Stimulated activated naive CD4-positive, alpha-beta T cell (primary cell): Measurements from ENCODE around the gene VSNL1.

ENCODE experiments used
- DNase-seq, 6 experiments: peaks; one replicate each; lab custom pipeline; 2025; lab: John Stamatoyannopoulos, UW

VSNL1 gene

DNA sequence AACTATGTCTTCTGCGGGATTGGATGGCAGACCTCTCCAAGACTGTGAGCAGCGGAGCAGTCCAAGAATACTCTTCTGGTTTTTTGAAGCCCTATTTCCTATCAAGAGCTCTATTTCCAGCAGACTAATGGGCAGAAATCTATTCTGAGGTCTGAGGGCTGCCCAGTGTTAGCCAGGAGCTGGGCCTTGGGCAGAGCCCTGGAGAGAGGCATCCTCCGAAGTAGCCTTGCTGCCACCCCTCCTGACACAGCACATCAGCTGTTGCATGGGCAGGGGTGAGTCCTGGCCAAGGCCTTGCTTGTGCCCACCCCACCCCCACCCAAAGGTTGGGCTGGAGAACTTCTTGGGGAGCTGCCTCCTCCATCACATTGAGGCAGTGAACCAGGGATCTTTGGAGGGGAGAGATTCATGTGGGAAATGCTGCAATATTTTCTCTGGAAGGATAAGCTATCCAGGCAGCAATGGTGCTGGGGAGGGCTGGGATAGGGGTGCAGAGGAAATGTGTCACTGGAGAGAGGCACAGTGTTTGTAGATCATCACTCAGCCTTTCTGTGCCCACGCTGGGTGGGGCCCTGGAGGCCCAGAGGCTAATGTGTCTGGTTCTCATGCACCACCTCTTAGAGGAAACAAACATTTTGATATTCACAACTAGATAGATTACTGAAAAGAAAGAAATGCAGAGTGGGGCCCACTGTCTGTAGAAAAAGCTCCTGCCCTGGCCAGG lies 104.7 kb downstream of the VSNL1 start:
- no peak for DNase-seq

DNA sequence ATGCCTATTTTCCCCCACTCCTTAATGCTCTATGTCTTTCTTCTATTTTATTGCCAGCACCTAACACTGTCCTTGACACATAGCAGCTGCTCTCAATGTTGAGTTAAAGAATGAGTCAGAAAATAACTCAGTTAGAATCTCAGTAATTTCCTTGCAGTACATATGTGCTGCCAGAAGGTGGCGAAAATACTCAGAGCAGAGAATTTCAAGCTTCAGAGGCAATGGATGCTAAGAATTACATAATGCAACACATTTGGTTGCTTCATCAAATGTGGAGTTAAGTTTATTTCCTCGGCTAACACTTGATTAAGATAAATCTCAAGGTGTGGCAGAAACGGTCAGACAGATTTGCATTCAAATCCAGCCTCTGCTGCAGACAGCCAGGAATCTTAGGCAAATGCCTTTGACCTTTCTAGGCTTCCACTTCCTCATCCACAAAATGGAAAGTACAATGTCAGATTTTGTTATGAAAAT lies 105.6 kb downstream of the VSNL1 start:
- DNase-seq = peak in 2 of 6 experiments; percentile 29 to 49

DNA sequence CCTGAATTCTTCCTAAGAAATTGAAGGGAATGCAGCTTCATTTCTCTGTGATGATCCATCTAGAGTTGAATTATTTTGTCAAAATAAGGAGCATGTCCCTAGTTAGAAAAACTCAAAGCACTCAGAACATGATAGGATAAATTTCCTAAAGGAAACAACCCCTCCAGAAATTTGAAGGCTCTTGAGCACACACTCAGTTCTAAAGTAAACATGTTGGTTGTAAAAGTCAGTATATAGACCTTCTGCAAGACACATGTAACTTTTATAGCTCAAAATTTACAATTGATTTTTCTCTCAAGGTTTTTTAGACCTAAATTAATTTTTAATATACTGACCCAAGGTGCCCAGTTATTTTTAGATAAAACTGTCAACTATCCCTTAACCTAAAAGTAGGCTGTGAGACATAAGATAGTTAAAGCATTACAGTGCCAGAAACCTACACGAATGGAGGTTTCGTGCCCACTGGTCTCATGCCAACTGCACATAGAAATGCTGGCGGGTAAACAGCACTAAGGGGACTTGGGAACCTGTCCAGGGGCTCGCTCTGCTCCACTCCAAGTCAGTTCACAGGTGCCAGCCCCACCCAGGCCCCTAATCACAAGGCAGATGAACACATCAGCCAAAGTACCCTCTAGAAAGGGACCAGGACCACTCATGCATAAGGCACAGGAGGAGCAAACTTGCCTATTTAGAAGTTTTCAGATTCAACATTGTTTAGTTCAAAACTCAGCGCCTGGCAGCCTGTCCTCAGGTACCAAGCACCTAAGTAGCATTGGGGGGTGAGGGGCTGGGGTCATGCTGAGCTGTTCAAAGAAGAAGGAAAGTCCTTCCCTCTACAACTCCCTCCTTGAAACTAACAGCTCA lies 106.6 kb downstream of the VSNL1 start:
- no peak for DNase-seq

DNA sequence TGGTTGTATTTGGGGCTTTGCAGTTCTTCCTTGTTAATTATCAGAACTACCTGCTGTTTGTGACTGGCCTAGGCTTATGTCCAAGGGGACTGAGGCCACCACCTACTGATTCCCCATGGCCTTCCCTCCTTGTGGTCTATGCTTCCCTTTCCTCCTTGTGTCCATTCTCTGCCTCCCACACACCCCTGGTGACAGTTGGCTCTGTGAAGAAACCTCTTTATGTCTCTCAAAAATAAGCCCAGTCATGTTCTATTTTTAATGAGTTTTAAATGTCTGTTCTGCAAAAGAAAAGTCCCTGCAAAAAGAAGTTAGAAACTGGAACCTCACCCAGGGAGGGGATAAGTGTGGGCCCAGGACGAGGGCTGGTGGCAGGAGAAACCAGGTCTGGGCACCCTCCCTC lies 108.1 kb downstream of the VSNL1 start:
- no peak for DNase-seq

DNA sequence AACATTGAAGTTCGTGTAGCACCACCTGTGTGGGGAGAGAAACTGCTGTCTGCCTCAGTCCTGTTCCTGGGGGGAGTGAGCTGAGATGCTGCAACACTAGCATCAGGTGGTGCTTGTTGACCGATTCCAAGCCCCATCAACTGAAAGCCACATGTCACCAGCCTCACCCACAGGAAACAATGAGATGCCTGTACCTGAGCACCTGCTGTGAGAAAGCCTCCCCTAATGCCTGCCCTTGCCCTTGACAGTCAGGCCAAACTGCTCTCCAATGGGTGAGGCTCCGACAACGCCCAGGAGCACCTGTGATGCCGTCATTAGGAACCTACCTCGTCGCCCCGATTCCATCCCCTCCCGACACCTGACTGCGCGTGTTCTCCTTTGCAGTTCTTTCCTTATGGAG lies 108.5 kb downstream of the VSNL1 start:
- DNase-seq = no peak

DNA sequence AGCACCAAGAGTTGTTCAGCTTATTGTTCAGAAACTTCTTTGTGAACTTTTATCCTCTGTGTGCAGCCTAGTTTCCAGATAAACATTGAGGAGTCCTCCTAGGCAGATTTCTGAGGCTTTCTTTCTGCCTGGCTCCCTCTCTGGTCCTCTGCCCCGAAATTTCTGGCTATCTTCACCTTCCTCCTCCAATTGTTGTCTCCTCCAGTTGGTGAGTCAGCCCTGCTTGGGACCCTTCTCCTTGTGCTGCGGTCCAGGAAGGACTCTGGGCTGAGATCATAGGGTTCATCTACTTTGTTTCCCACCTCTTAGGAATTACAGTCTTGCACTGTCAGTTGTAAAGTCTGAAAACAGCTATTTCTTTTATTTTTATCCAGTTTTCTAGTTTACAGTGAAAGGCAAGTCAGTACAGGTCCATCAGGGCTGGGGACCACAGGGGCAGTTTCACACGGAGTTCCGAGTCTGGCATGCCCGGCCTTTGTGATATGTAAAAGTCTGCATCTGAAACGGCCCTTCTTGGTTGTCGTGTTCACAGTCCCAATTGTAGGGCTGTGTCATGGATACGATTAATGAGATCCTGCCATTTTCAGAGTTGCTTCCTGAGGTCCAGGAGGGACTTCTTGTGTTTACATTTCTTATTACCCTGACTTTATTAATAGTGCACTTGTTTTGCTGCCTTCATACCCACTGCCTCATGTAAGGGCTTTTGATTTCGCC lies 112.3 kb downstream of the VSNL1 start:
- no peak for DNase-seq

DNA sequence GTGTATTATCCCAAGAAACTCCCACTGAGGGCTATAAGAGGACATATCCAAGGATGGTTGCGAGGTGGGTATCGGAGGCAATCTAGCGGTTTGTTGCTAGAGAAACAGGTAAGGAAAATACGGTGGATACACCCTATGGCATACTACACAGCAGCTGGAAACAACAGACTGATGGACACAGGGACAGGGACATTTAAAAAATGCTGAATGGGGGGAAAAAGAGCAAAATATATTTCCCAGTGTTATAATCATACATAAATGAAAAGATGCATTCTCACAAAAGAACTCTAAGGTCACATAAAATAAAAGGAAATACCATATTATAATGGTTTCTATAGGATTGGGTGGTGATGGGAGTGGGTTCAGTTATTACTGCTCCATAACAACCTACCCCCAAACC lies 117.3 kb downstream of the VSNL1 start:
- DNase-seq = no peak

DNA sequence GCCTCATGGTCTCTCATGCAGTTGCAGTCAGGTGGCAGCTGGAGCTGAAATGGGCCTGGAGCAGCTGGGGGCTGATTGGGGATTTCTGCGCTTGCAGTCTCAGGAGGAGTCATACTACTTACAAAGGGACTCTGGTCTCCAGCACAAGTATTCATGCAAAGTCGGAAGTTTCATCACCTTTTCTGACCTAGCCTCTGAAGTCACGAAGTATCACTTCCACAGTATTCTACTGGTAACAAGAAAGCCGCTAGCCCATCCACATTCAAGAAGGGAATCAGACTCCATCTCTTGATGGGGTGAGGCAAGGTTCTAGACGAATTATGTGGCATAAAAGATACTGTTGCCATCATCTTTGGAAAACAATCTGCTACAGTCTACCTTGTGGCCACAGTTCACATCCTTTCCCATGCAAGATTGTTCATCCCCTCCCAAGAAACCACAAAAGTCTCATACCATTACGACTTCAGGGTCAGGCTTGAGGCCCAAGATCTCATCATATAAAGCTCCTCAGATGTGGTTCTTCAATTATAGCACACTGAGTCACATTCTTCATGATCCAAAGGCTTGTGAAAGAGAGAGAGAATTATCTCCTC lies 117.9 kb downstream of the VSNL1 start:
- no peak for DNase-seq

DNA sequence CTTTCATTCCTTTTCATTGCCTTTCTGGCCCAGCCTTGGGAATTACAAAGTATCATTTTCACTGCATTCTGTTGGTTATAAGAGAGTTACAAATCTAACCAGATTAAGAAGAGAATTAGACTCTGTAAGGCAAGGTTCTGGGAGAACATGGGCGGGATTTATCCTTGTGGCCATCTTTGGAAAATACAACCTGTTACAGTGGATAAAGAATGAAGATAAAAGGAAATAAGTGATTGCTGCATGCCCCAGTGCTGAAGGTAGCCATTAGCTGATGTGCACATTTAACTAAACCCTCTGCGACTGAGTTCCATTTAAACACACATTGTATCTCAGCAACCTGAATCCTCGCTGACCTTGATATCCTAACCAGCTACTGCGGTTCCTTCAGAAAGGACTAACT lies 119.7 kb downstream of the VSNL1 start:
- DNase-seq = no peak

DNA sequence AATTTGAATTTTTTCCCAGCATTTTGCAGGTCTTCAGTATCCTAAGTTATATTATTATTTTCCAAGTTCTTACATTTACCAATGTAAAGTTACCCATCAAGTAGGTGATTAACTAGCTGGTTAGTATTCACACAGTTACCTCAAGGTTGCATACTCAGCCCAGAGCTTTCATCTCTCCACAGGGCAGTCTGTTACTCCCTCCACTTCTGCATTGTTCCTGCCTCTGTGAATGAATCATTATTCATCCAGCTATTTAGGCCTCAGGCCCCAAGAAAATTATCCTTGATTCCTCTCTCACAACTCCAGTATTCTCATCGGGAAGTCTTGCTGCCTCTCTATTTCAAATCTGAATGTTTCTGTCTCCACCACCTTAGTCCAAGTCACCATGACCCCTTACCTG lies 121.0 kb downstream of the VSNL1 start:
- no peak for DNase-seq

DNA sequence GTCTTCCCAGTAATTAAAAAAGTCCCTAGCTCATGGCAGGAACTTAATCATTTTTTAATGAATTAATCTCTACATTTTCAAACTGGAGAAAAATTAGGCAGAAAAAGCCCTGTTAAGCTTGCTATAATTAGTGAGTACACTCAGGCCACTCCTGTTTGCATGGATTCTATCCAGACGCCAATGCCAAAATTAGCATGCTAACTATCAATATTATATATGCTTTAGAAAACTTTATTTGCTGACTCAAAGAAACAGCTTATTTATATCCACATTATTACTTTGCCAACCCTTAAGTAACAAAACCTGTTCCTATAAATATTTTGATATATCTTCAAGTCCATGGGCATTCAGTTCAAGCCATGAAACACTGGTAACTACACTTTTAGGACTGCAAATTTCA lies 122.2 kb downstream of the VSNL1 start:
- DNase-seq = no peak

DNA sequence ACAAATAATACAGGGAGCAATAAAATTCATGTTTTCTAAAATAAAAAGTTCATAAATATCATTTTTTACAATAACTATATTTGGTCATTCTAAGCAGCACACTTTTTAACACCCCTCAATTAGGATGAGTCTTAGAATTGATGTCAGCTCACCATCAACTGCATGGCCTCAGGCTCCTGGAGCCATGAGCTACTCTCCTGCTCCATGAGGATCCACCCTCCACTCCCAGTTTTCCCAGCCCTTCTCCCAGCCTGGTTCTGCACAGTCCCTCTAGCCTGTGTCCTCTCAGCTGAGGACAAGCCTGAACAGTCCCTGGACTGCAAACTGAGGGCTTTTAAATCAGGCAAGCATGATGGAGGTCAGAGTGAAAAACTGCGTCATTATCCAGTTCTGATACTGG lies 124.0 kb downstream of the VSNL1 start:
- no peak for DNase-seq

DNA sequence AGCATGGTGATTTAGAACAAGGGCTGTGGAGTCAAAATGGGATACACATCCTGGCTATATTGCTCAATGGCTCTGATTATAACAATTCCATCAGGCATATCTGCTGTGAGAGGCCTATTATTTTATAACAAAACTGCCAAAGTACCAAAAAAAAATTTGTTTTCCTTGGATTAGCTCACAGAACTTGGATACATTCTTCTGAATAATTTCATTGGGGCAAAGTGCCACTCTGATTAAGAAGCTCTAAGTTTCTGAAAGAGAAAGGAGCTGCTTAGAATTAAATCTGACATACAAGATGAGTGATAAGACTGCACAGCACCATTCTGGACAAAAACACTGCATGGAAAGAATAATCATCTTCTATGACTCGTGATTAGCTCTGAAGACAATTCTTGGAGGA lies 127.4 kb downstream of the VSNL1 start:
- no peak for DNase-seq

DNA sequence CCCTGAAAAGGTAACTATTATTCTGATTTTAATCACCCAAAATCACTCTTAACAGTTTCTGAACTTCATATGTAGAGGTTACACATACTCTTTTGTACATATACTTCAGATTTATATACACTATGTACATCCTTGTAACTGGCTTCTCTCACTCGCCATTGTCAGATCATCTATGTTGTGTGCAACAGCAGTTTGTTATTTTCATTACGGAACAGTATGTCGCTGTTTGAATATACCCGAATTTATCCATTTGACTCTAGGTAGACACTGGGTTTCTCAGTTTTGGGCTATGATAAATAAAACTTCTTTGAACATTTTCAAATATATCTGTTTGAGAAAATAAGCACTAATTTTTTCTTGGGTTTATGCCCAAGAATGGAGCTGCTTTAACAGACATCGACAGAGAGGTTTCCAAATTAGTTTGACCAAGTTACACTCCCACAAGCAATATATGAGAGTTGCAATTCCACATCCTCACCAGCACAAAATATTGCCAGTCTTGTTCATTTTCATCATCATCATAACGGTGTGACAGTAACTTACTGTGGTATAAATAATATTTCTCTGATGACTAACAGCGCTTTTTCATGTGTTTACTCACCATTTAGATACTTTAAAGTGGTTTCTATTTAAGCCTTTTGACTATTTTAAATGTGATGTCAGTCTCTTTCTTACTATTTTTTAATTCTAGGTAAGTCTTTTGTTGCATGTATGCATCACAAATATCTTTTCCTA lies 132.3 kb downstream of the VSNL1 start:
- DNase-seq = no peak

DNA sequence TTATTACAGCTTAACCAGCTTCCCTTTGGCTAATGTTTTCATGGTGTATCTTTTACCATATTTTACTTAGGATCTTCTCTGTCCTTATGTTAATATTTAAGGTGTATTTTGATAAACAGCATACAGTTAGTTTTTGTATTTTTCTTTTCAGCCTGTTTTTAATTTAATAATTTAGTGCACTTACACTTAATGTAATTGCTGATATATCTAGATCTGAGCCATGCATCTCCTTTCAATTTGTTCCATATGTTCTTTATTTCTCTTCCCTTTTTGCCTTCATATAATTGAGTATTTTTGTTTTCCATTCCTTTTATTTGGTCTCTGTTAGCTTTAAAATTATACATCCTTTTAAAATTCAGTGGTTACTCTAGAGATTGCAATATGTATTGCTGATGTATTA lies 134.3 kb downstream of the VSNL1 start:
- no peak for DNase-seq

DNA sequence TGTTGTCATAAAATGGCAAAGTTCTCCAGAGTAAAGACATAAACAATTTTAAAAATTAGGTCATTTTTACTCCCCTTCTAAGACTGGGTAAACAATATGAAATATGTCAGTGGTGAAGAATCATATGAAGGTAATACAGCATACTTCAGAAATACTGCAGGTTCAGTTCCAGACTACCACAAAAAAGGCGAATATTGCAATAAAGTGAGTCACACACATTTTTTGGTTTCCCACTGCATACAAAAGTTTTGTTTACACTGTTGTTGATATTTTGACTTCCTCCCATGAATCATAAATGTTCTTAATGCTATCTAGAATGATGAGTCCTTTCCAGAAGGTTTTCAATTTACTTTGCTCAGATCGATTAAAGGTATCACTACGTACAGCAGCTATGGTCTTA lies 139.6 kb downstream of the VSNL1 start:
- DNase-seq = no peak

DNA sequence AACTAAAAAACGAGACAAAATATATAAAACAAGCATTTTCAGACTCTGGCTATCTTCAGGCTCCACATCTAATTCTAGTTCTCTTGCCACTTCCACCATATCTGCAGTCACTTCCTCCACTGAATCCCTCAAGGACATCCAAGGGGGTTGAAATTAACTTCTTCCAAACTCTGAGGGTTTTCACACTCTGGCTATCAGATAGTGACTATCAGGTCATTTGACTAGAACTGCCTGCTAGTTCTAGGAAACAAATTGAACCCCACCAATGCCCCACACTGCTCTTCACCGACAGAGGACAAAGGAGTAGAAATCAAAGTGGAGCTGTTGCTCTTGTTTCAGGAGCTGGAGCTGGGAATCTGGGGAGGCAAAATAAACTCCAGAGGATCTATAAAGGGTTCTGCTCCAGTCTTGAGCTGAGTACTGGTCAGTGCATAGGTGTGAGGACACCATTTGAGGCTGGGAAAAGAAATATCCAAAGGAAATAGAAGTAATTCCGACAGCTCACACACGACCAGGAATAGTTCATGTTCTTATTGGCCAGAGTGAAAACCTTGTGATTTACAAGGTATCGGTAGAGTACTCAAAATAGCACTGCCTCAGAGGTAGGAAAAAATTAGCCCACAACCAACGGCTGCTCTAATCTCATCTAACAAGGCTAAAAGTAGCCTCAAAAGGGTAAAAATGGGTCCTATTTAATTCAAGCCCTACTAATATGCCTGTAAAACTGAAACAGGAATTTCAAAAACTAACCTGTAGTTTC lies 141.8 kb downstream of the VSNL1 start:
- DNase-seq = no peak

DNA sequence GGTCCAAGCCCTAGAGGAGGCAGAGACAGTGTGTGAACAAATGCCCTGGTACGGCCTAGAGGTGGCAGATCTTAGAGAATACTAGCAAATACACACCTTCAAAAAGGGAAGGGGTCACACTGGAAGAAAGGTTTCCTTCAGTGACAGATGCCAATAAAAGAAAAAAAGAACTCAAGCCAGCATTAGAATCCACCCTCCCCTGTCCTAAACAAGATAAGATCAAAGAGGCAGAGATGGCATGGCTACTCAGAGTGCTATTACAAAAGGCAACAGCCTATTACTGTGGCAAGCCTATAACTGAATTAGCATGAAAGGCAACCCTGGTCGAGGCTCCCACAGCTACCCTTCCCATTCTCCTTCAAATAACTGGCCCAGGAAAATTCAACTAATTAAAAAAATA lies 143.5 kb downstream of the VSNL1 start:
- no peak for DNase-seq

DNA sequence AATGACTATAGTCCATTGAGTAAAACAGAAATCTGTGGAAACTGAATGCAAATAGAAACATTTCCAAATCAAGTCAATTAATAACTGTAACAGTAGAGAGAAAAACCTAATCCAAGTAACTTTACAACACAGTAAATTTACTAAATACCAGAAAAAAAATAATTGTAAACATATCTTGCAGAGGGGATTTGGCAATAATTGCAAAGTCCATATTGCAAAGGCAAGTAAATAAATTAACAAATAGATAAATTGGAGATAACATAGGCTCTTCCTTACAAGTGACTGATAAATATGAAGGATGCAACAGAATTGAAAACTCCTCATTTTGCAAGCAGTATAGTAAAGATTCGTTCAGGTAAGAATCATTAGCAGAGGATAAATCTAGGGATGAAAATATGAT lies 148.1 kb downstream of the VSNL1 start:
- DNase-seq = no peak

DNA sequence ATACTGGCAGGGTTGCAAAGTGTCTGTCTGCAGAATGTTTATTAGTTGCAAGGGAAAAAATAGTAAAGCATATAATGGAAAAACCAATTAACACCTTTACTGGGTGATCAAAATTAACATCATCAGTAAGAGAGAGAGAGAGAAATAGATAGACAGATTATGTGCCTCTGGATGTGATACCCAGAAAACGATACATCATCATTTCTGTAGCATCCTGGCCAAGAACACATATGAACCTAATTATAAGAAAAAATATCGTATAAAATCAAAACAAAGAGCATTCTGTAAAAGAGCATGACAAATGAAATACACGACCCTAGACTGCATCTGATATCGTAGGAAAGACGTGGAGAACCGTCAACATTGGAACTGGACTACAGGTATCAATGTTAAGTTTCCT lies 148.5 kb downstream of the VSNL1 start:
- DNase-seq = no peak

DNA sequence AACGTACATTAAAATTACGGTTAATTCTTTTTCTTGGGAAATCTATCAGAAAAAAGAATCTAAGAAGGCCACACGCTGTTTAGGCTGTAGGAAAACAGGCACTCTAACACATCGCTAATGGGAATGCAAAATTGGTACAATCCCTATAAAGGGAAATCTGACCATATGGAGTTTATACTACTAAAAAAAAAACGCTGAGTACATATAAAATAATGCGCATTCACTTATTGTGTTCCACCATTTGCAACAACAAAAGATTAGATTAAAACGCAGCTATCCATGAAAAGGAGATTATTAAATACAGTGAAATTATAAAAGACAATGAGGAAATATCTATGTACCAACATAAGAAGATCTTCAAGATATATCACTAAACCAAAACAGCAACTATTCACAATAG lies 150.3 kb downstream of the VSNL1 start:
- no peak for DNase-seq
